H1 (cell line): ENCODE results near the gene NKX2-1.
"Not testable (repeated sequence)": the region's sequence is repeated elsewhere in the genome, so short reads cannot be mapped to it uniquely, and the experiment has no call there.

Source experiments
- BACH1 ChIP-seq: IDR thresholded peaks from 2 replicates; pipeline ENCODE4 v1.6.1; 2012; ENCODE audit warnings: low read length, improper control_type of control experiment
- CTCF ChIP-seq, 3 experiments: IDR thresholded peaks; 1 replicate in 2 of 3; 2 replicates in 1 of 3; pipeline versions ENCODE4 v1.5.1 to v1.6.1; 2011; ENCODE audit warnings: low read length in 3 of 3, mild to moderate bottlenecking in 3 of 3, inconsistent platforms in 2 of 3, low read depth in 1 of 3, moderate library complexity in 1 of 3; ENCODE audit not compliant: insufficient read depth in 1 of 3; ENCODE audit errors: control extremely low read depth in 1 of 3
- EGR1 ChIP-seq: IDR thresholded peaks from 2 replicates; pipeline ENCODE4 v1.6.1; 2011; ENCODE audit warnings: low read depth, low read length, borderline replicate concordance
- EZH2 ChIP-seq: fragments of 200-600 bp; sonication (generic); IDR thresholded peaks from 2 replicates; pipeline ENCODE4 v1.7.1; 2012; ENCODE audit warnings: low read depth, mild to moderate bottlenecking, moderate library complexity, low read length, inconsistent platforms; ENCODE audit not compliant: severe bottlenecking
- POLR2AphosphoS5 ChIP-seq: IDR thresholded peaks from 2 replicates; pipeline ENCODE4 v1.6.1; 2011; ENCODE audit warnings: low read depth, low read length
- TAF7 ChIP-seq: optimal IDR thresholded peaks from 2 replicates; pipeline ENCODE3; 2011; ENCODE audit warnings: low read depth, mild to moderate bottlenecking, inconsistent platforms, low read length, moderate library complexity, borderline replicate concordance
- TCF12 ChIP-seq: IDR thresholded peaks from 2 replicates; pipeline ENCODE4 v1.6.1; 2011; ENCODE audit warnings: low read depth, mild to moderate bottlenecking, low read length
- USF2 ChIP-seq: IDR thresholded peaks from 2 replicates; pipeline ENCODE4 v1.6.1; 2011; ENCODE audit warnings: low read length, improper control_type of control experiment
- YY1 ChIP-seq: IDR thresholded peaks from 2 replicates; pipeline ENCODE4 v1.6.1; 2011; ENCODE audit warnings: low read depth, mild to moderate bottlenecking, low read length

- TF ChIP-seq YY1; CTCF (IDR thresholded peaks at IDR 0.05; ENCODE audit: control extremely low read depth in 1 of 3, insufficient read depth in 1 of 3, low read depth in 1 of 3, low read length in 3 of 3); POLR2AphosphoS5; TAF7; BACH1; EGR1; USF2; EZH2; TCF12: not testable (repeated sequence)
Observed at GRCh38 chr14:36544280-36544679, 24.2 kb upstream of the NKX2-1 start.
